PFSK-1 (cell line): Measurements from ENCODE around the gene PLEKHM3.

Experiments used
- FOXP2 ChIP-seq: optimal IDR thresholded peaks from 2 replicates; pipeline ENCODE3; 2011; ENCODE audit warnings: borderline replicate concordance, control low read depth, inconsistent platforms; ENCODE audit not compliant: insufficient read depth; ENCODE audit errors: extremely low read length, extremely low read depth
- POLR2AphosphoS5 ChIP-seq: IDR thresholded peaks from 2 replicates; pipeline ENCODE4 v1.6.1; 2012; ENCODE audit warnings: low read depth, mild to moderate bottlenecking, control low read depth, low read length, moderate library complexity
- SIN3A ChIP-seq: IDR thresholded peaks from 2 replicates; pipeline ENCODE4 v1.6.1; 2012; ENCODE audit warnings: mild to moderate bottlenecking, low read length, moderate library complexity, borderline replicate concordance; ENCODE audit not compliant: insufficient read depth
- TAF1 ChIP-seq: IDR thresholded peaks from 2 replicates; pipeline ENCODE4 v1.6.1; 2012; ENCODE audit warnings: low read length, control low read depth, borderline replicate concordance; ENCODE audit not compliant: insufficient read depth
- TF ChIP-seq, protein P1 (sequence below), 2 experiments: IDR thresholded peaks; 2 replicates each; pipeline versions ENCODE4 v1.6.1 to v1.8.0; 2011 to 2012; ENCODE audit warnings: low read depth in 2 of 2, low read length in 2 of 2, control low read depth in 1 of 2, inconsistent platforms in 1 of 2, mild to moderate bottlenecking in 1 of 2, moderate library complexity in 1 of 2; ENCODE audit not compliant: insufficient read depth in 1 of 2

PLEKHM3 gene

DNA sequence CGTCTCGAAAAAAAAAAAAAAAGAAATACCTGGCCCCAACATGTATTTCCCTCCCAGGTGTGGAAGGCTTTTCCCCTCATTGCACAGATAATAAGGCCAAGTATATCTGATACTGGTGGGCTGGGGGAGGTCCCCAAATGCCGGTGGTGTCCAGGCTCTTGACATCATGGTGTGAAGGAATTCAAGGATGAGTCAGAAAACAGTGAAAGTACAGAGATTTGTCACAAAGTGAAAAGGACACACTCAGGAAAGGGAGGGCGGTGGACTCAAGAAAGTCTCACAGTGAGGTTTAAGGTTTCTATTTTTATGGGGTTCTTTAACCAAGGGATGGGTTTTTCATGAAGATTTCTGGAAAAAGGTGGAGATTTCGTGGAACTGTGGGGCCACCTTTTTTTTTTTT lies 217.8 kb downstream of the PLEKHM3 start:
- TF ChIP-seq, protein P1, sequence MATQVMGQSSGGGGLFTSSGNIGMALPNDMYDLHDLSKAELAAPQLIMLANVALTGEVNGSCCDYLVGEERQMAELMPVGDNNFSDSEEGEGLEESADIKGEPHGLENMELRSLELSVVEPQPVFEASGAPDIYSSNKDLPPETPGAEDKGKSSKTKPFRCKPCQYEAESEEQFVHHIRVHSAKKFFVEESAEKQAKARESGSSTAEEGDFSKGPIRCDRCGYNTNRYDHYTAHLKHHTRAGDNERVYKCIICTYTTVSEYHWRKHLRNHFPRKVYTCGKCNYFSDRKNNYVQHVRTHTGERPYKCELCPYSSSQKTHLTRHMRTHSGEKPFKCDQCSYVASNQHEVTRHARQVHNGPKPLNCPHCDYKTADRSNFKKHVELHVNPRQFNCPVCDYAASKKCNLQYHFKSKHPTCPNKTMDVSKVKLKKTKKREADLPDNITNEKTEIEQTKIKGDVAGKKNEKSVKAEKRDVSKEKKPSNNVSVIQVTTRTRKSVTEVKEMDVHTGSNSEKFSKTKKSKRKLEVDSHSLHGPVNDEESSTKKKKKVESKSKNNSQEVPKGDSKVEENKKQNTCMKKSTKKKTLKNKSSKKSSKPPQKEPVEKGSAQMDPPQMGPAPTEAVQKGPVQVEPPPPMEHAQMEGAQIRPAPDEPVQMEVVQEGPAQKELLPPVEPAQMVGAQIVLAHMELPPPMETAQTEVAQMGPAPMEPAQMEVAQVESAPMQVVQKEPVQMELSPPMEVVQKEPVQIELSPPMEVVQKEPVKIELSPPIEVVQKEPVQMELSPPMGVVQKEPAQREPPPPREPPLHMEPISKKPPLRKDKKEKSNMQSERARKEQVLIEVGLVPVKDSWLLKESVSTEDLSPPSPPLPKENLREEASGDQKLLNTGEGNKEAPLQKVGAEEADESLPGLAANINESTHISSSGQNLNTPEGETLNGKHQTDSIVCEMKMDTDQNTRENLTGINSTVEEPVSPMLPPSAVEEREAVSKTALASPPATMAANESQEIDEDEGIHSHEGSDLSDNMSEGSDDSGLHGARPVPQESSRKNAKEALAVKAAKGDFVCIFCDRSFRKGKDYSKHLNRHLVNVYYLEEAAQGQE (IDR thresholded peaks at IDR 0.05; ENCODE audit: insufficient read depth in 1 of 2, low read depth in 2 of 2, low read length in 2 of 2): no peak
- TF ChIP-seq SIN3A (no peak), FOXP2 (no peak), TAF1 (no peak), POLR2AphosphoS5 (no peak)

DNA sequence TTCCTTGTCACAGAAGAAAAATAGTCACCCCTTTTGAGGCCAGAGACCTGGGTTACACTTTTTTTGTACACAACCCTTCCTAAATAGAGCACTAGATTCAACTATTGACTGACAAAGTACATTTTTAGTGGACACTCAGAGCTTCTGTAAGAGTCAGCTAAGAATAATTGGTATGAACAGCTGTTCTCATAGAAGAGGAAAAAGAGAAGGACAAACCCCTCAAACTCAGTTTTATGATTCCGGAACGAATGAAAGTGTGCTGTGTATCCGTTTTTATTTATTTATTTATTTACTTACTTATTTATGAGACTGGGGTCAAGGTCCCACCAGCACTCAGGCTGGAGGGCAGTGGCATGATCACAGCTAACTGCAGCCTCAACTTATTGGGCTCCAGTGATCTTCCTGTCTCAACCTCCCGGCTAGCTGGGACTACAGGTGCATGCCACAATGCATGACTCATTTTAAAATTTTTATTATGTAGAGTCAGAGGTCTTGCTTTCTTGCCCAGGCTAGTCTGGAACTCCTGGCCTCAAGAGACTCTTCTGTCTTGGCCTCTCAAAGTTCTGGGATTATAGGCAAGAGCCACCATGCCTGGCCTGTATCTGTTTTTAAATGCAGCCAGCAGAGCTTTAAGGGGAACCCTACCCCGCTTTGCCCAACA lies 219.6 kb downstream of the PLEKHM3 start:
- TF ChIP-seq FOXP2 (no peak), TAF1 (no peak), SIN3A (no peak), POLR2AphosphoS5 (no peak)
- TF ChIP-seq, protein P1 (IDR thresholded peaks at IDR 0.05; ENCODE audit: insufficient read depth in 1 of 2, low read depth in 2 of 2, low read length in 2 of 2): no peak

DNA sequence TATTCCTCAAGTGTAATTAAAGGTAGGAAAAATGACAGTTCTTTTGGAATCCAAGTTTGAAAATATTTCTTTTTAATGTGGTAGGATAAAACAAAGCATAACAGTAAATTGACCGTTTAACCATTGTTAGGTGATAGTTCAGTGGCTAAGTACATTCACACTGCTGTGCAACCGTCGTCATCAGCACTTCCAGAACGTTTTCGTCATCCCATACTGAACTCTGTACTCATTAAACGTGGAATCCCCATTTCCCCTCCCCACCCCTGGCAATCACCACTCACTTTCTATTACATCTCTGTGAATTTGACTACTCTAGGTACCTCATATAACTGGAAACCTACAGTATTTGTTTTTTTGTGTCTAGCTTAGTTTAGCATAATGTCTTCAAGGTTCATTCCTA lies 222.7 kb downstream of the PLEKHM3 start:
- TF ChIP-seq SIN3A (no peak), FOXP2 (no peak), POLR2AphosphoS5 (no peak), TAF1 (no peak)
- TF ChIP-seq, protein P1 (IDR thresholded peaks at IDR 0.05; ENCODE audit: insufficient read depth in 1 of 2, low read depth in 2 of 2, low read length in 2 of 2): no peak

DNA sequence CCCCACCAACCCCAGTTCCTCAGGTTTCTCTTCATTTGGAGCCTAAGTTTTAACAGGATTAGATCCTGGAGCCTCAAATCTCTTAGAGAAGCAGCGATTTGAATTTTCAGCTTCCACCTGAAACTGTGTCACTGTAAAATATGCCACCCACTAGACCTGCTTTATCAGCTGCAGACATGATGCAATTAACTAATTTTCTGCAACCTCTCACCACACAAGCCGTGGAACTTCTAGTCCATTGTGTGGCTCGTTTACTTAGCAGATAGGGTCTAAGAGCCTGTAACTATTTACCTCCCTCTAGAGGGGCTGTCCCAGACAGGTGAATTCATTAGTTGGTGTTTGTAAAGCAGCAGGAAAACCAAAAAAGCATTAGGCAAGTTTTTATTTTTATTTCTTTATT lies 224.1 kb downstream of the PLEKHM3 start:
- TF ChIP-seq, protein P1 (IDR thresholded peaks at IDR 0.05; ENCODE audit: insufficient read depth in 1 of 2, low read depth in 2 of 2, low read length in 2 of 2): no peak
- TF ChIP-seq SIN3A: no peak
- no peak for TF ChIP-seq TAF1
- no peak for TF ChIP-seq FOXP2
- TF ChIP-seq POLR2AphosphoS5: no peak

DNA sequence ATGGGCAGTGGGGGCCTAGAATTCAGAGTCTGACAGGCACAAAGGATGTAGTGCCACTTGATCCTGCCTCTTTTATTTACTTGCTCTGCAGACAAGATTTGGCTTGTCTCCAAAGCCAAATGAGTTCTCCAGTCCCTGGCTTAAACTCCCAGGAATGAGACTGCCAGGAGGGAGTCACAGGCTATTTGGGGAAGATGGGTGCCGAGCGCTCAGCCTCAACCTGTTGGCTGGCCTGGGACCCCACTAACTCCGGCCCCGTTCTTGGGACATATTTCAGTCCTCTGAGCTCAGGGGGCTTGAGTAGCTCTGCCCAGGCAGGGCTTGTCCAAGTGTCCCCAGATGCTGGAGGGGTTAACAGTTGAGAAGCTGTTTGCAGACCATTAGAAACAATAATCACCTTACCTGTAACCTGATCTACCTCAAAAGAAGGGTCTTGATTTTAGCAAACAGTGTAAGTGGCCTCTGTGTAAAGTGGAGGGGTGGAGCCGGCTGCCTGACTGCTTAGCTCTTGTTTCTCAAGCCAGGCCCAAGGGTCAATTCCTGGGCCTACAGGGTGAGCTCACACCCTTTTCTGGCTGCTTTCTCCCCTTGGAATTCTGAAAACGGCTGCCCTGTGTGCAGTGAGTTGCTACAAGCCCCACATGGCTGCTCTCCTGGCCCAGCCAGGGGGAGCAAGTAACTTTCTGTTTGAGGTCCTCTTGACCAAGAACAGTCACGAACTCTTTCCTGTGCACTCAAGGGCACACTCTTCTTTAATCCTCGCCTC lies 228.6 kb downstream of the PLEKHM3 start:
- no peak for TF ChIP-seq FOXP2
- TF ChIP-seq POLR2AphosphoS5: no peak
- TF ChIP-seq, protein P1 (IDR thresholded peaks at IDR 0.05; ENCODE audit: insufficient read depth in 1 of 2, low read depth in 2 of 2, low read length in 2 of 2): no peak
- no peak for TF ChIP-seq TAF1
